ACC112 (cell line): ENCODE results near the gene TIMM29.
"Not testable (repeated sequence)": the region's sequence is repeated elsewhere in the genome, so short reads cannot be mapped to it uniquely, and the experiment has no call there.

Source experiments
- H2AFZ ChIP-seq: fragments of 200-600 bp; sonication (generic); one replicate; pipeline ENCODE4 v1.6.0; 2017; ENCODE audit warnings: antibody characterized with exemption, low read length; ENCODE audit not compliant: unreplicated experiment
- H3K27ac ChIP-seq: fragments of 200-600 bp; sonication (generic); 2 replicates; pipeline ENCODE4 v1.5.1; 2014; ENCODE audit warnings: low read depth, mild to moderate bottlenecking, antibody characterized with exemption, low read length, moderate library complexity
- H3K27me3 ChIP-seq: fragments of 200-600 bp; sonication (generic); 2 replicates; pipeline ENCODE4 v1.6.1; 2014; ENCODE audit warnings: mild to moderate bottlenecking, antibody characterized with exemption, low read length, moderate library complexity, mixed read lengths; ENCODE audit not compliant: insufficient read depth
- H3K36me3 ChIP-seq: fragments of 200-600 bp; sonication (generic); 2 replicates; pipeline ENCODE4 v1.6.1; 2016; ENCODE audit warnings: mild to moderate bottlenecking, antibody characterized with exemption, low read length, moderate library complexity, mixed read lengths; ENCODE audit not compliant: insufficient read depth
- H3K4me1 ChIP-seq: fragments of 200-600 bp; sonication (generic); one replicate; pipeline ENCODE4 v1.6.1; 2016; ENCODE audit warnings: low read length, mixed read lengths; ENCODE audit not compliant: insufficient read depth, unreplicated experiment, control insufficient read depth
- H3K4me3 ChIP-seq: fragments of 200-600 bp; sonication (generic); 2 replicates; pipeline ENCODE4 v1.5.1; 2014; ENCODE audit warnings: mild to moderate bottlenecking, low read depth, low read length
- H3K79me2 ChIP-seq: fragments of 200-600 bp; sonication (generic); one replicate; pipeline ENCODE4 v1.6.0; 2016; ENCODE audit warnings: low read length; ENCODE audit not compliant: control insufficient read depth, unreplicated experiment, insufficient read depth

Gene TIMM29

GRCh38 chr19:10945264-10945663 lies 16.7 kb downstream of the TIMM29 start:
- H3K4me3 ChIP-seq, result no peak overlapping the region
- no peak overlapping the region for H3K27ac ChIP-seq
- no peaks in the 10 kb centered on the region for H3K79me2 ChIP-seq
- H3K36me3 ChIP-seq, result no peaks in the 10 kb centered on the region
- no peaks in the 10 kb centered on the region for H3K27me3 ChIP-seq
- no peaks in the 10 kb centered on the region for H3K4me1 ChIP-seq
- H2AFZ ChIP-seq, result no peak overlapping the region

GRCh38 chr19:10946958-10947657 lies 18.5 kb downstream of the TIMM29 start:
- no peak overlapping the region for H3K27ac ChIP-seq
- H3K36me3 ChIP-seq, result no peaks in the 10 kb centered on the region
- no peak overlapping the region for H2AFZ ChIP-seq
- H3K27me3 ChIP-seq, result no peaks in the 10 kb centered on the region
- no peaks in the 10 kb centered on the region for H3K79me2 ChIP-seq
- H3K4me1 ChIP-seq, result no peaks in the 10 kb centered on the region
- H3K4me3 ChIP-seq, result no peak overlapping the region

- Histone ChIP-seq H3K4me1 (peaks cover 5% of the 10 kb centered on the region), H3K27ac (no peak overlapping the region), H2AFZ (no peak overlapping the region), H3K36me3 (no peaks in the 10 kb centered on the region), H3K79me2 (no peaks in the 10 kb centered on the region), H3K27me3 (no peaks in the 10 kb centered on the region), H3K4me3 (no peak overlapping the region)
Measured at GRCh38 chr19:10952809-10953208, 24.2 kb downstream of the TIMM29 start.

DNA sequence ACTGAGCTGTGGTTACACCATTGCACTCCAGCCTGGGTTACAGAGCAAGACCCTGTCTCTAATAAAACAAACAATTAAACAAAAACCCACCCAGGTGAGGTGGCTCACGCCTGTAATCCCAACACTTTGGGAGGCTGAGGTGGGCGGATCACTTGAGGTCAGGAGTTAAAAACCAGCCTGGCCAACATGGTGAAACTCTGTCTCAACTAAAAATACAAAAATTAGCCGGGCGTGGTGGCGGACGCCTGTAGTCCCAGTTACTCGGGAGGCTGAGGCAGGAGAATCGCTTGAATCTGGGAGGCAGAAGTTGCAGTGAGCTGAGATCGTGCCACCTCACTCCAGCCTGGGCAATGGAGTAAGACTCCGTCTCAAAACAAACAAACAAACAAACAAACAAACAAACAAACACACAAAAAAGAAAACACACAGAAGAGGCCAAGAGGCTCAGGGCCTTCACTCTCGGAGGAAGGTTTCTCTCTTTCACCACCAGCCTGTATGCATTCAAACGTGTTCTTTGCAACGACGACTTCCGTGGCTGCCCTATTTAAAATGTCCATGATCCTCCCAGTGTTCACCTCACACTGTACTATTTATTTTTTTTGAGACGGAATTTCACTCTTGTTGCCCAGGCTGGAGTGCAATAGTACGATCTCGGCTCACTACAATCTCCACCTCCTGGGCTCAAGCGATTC lies 30.8 kb downstream of the TIMM29 start:
- not testable (repeated sequence) for H3K4me1 ChIP-seq, H2AFZ ChIP-seq, H3K27ac ChIP-seq, H3K27me3 ChIP-seq, H3K36me3 ChIP-seq
- H3K79me2 ChIP-seq, result peaks cover 34% of the 10 kb centered on the region
- H3K4me3 ChIP-seq, result peak overlapping the region; percentile 77

- H2AFZ ChIP-seq, result peak within 1 kb of the TSS; percentile 72
- H3K36me3 ChIP-seq, result no peaks in the 10 kb centered on the region
- H3K27me3 ChIP-seq, result no peaks in the 10 kb centered on the region
- peak within 1 kb of the TSS; percentile 64 for H3K27ac ChIP-seq
- peak within 1 kb of the TSS; percentile 100 for H3K4me3 ChIP-seq
- H3K79me2 ChIP-seq, result peaks cover 44% of the 10 kb centered on the region
- no peaks in the 10 kb centered on the region for H3K4me1 ChIP-seq
Measured at GRCh38 chr19:10960314-10961072, 31.9 kb downstream of the TIMM29 start, which contains the start of gene SMARCA4. TSS of gene SMARCA4 (plus strand) at chr19:10961030. CDS start at chr19:10984152, 23,122 bp downstream.

DNA sequence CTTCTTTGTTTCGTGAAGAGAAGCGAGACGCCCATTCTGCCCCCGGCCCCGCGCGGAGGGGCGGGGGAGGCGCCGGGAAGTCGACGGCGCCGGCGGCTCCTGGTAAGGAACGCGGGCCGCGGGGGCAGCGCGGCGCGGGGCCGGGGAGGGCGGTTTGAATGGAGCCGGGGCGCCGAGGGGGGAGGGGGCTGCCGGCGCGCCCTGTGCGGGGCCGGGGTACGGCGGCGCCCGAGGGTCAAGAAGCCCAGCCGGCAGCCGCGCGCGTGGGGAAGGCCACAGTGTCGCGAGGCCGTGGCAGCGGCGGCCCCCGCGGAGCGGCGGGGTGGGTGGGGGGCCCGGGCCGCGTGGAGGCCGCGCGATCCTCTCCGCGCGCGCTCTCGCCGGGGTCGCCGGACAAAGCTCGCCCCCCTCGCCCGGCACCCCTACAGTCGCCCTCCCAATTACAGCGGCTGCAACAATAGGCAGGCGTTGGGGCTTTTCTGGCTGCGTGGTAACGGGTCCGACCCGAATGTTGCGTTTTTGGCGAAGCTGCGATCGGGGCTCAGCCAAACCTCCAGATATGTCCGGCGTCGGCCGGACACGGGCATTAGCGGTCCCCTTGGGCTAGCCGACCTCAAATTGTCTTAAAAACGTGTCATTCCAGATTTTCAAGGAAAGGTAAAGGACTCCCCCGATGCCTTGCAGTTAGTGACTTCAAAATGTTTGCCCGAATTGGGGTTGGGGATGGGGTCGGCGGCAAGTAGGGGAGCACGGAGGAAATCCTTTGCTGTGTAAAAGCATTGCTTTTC lies 32.7 kb downstream of the TIMM29 start:
- no peaks in the 10 kb centered on the region for H3K4me1 ChIP-seq
- peak overlapping the region; percentile 100 for H3K4me3 ChIP-seq
- peaks cover 50% of the 10 kb centered on the region for H3K79me2 ChIP-seq
- peak overlapping the region; percentile 55 for H2AFZ ChIP-seq
- no peaks in the 10 kb centered on the region for H3K27me3 ChIP-seq
- peak overlapping the region; percentile 64 for H3K27ac ChIP-seq
- no peaks in the 10 kb centered on the region for H3K36me3 ChIP-seq

- H3K4me3 ChIP-seq, result peak overlapping the region; percentile 49; the same call in 1 of the 2 replicates
- H3K36me3 ChIP-seq, result no peaks in the 10 kb centered on the region
- peaks cover 57% of the 10 kb centered on the region for H3K79me2 ChIP-seq
- H3K27me3 ChIP-seq, result no peaks in the 10 kb centered on the region
- H3K27ac ChIP-seq, result no peak overlapping the region
- no peaks in the 10 kb centered on the region for H3K4me1 ChIP-seq
- H2AFZ ChIP-seq, result no peak overlapping the region
Measured at GRCh38 chr19:10962863-10963262, 34.3 kb downstream of the TIMM29 start.

DNA sequence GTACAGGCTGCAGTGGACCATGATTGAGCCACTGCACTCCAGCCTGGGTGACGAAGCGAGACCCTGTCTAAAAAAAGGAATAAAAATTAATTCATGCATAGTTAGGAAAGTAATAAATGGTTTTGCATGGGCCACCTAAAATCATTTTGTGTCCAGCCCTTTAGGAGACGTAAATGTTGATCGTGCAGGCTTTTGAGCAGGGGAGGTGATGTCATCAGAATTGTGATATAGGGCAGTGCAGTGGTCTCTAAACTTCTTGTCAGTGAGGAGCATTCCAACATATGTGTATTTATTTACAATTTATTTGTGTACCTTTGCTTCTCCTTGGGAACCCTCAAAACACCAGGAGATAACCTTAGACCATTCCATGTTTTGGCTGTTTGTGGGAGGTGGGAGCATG lies 35.3 kb downstream of the TIMM29 start:
- H3K36me3 ChIP-seq, result no peaks in the 10 kb centered on the region
- no peak overlapping the region for H3K27ac ChIP-seq
- no peak overlapping the region for H3K4me3 ChIP-seq
- H3K79me2 ChIP-seq, result peaks cover 67% of the 10 kb centered on the region
- no peaks in the 10 kb centered on the region for H3K27me3 ChIP-seq
- H3K4me1 ChIP-seq, result no peaks in the 10 kb centered on the region
- no peak overlapping the region for H2AFZ ChIP-seq

DNA sequence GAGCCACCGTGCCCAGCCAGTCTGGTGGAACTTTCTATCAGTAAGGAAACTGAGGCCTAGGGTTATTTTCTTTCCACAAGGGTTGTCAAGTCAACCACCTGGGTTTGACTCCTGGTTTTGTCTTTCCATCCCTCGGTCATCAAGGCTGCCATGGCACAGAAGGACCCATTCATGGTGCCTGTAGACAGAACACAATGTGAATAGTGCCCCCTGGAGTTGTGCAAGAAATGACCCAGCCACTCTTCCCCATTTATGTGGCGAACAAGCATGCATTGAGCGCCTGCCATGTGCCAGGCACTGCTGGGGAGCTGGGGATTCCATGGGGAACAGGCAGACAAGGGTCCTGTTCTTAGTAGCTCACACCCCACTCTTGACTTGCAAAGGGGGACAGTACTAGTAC lies 36.3 kb downstream of the TIMM29 start:
- H3K4me1 ChIP-seq, result no peaks in the 10 kb centered on the region

GRCh38 chr19:10965398-10965797 lies 36.8 kb downstream of the TIMM29 start:
- no peak overlapping the region for H3K4me3 ChIP-seq
- H3K36me3 ChIP-seq, result no peaks in the 10 kb centered on the region
- no peaks in the 10 kb centered on the region for H3K4me1 ChIP-seq
- H2AFZ ChIP-seq, result no peak overlapping the region
- no peaks in the 10 kb centered on the region for H3K27me3 ChIP-seq
- peaks cover 73% of the 10 kb centered on the region for H3K79me2 ChIP-seq
- H3K27ac ChIP-seq, result no peak overlapping the region

More for the DNA sequence above, 36.3 kb downstream of the TIMM29 start:
- Histone ChIP-seq H3K79me2 (peaks cover 68% of the 10 kb centered on the region), H3K4me3 (no peak overlapping the region), H3K36me3 (no peaks in the 10 kb centered on the region), H3K27ac (no peak overlapping the region), H2AFZ (no peak overlapping the region), H3K27me3 (no peaks in the 10 kb centered on the region)
